H9 (cell line): ENCODE results near the gene MRC1. TPM values are rescaled to one million over a fixed set of nuclear protein-coding genes. Genes with fewer than 3 reads are reported as not detected.

Source experiments
- DNase-seq: peaks from one replicate; pipeline ENCODE4 v3.0.0-alpha.2; 2017
- H2AFZ ChIP-seq: one replicate; pipeline ENCODE4 v1.6.1; 2013; ENCODE audit warnings: mild to moderate bottlenecking, low read length, control low read depth, moderate library complexity
- H2AK5ac ChIP-seq: 2 replicates; pipeline ENCODE4 v1.6.1; 2013; ENCODE audit warnings: low read length, control low read depth, mixed read lengths; ENCODE audit not compliant: insufficient read length
- H2BK120ac ChIP-seq: one replicate; pipeline ENCODE4 v1.6.1; 2013; ENCODE audit warnings: low read depth, mild to moderate bottlenecking, low read length, control low read depth, inconsistent platforms; ENCODE audit not compliant: poor library complexity, severe bottlenecking
- H2BK12ac ChIP-seq: 2 replicates; pipeline ENCODE4 v1.6.1; 2013; ENCODE audit warnings: low read length, control low read depth, mixed read lengths, low read depth; ENCODE audit not compliant: insufficient read length
- H2BK15ac ChIP-seq: 2 replicates; pipeline ENCODE4 v1.6.1; 2013; ENCODE audit warnings: low read depth, low read length, control low read depth
- H2BK20ac ChIP-seq: one replicate; pipeline ENCODE4 v1.6.1; 2013; ENCODE audit warnings: low read depth, mild to moderate bottlenecking, low read length, control low read depth, inconsistent platforms; ENCODE audit not compliant: poor library complexity, severe bottlenecking
- H2BK5ac ChIP-seq: 2 replicates; pipeline ENCODE4 v1.6.1; 2013; ENCODE audit warnings: low read length, control low read depth, mixed read lengths; ENCODE audit not compliant: insufficient read length
- H3K14ac ChIP-seq: 2 replicates; pipeline ENCODE4 v1.6.1; 2013; ENCODE audit warnings: low read length, control low read depth; ENCODE audit not compliant: insufficient read depth
- H3K18ac ChIP-seq: 2 replicates; pipeline ENCODE4 v1.6.1; 2013; ENCODE audit warnings: low read depth, mild to moderate bottlenecking, mixed read lengths, low read length, control low read depth; ENCODE audit not compliant: insufficient read length
- H3K23ac ChIP-seq: 2 replicates; pipeline ENCODE4 v1.6.1; 2013; ENCODE audit warnings: low read length, control low read depth, mixed read lengths, low read depth; ENCODE audit not compliant: insufficient read length
- H3K23me2 ChIP-seq: 2 replicates; pipeline ENCODE4 v1.6.1; 2013; ENCODE audit warnings: low read depth, mild to moderate bottlenecking, mixed read lengths, low read length, control low read depth; ENCODE audit not compliant: insufficient read length, poor library complexity, severe bottlenecking
- H3K27ac ChIP-seq: 2 replicates; pipeline ENCODE4 v1.5.1; 2013; ENCODE audit warnings: low read length, control low read depth, mixed read lengths, low read depth; ENCODE audit not compliant: insufficient read length
- H3K27me3 ChIP-seq: 2 replicates; pipeline ENCODE4 v1.6.1; 2013; ENCODE audit warnings: low read length, control low read depth, inconsistent platforms; ENCODE audit not compliant: insufficient read depth
- H3K4ac ChIP-seq: 2 replicates; pipeline ENCODE4 v1.6.1; 2013; ENCODE audit warnings: low read depth, mild to moderate bottlenecking, control low read depth, inconsistent platforms, low read length, moderate library complexity
- H3K4me1 ChIP-seq: 2 replicates; pipeline ENCODE4 v1.6.1; 2013; ENCODE audit warnings: low read length, control low read depth, inconsistent platforms; ENCODE audit not compliant: insufficient read depth
- H3K4me2 ChIP-seq: 2 replicates; pipeline ENCODE4 v1.6.1; 2013; ENCODE audit warnings: low read length, control low read depth, mixed read lengths; ENCODE audit not compliant: insufficient read length, insufficient read depth
- H3K56ac ChIP-seq: 2 replicates; pipeline ENCODE4 v1.6.1; 2013; ENCODE audit warnings: low read depth, mild to moderate bottlenecking, mixed read lengths, low read length, control low read depth; ENCODE audit not compliant: insufficient read length
- H3K79me1 ChIP-seq: 2 replicates; pipeline ENCODE4 v1.6.1; 2013; ENCODE audit warnings: low read depth, mild to moderate bottlenecking, moderate library complexity, low read length, control low read depth, inconsistent platforms; ENCODE audit not compliant: insufficient read depth, poor library complexity, severe bottlenecking
- H3K79me2 ChIP-seq: 2 replicates; pipeline ENCODE4 v1.6.1; 2013; ENCODE audit warnings: low read length, control low read depth, inconsistent platforms; ENCODE audit not compliant: insufficient read depth
- H3K9ac ChIP-seq: 2 replicates; pipeline ENCODE4 v1.6.1; 2013; ENCODE audit warnings: low read length, control low read depth, mixed read lengths; ENCODE audit not compliant: insufficient read length; ENCODE audit errors: extremely low read depth
- H3K9me3 ChIP-seq: one replicate; pipeline ENCODE4 v1.6.1; 2013; ENCODE audit warnings: low read depth, low read length, inconsistent platforms; ENCODE audit not compliant: control insufficient read depth
- H3T11ph ChIP-seq: one replicate; pipeline ENCODE4 v1.6.1; 2013; ENCODE audit warnings: mild to moderate bottlenecking, low read length, control low read depth, inconsistent platforms
- H4K20me1 ChIP-seq: one replicate; pipeline ENCODE4 v1.6.1; 2013; ENCODE audit not compliant: control insufficient read depth, insufficient read length, insufficient read depth
- H4K5ac ChIP-seq: 2 replicates; pipeline ENCODE4 v1.6.1; 2013; ENCODE audit warnings: low read depth, mild to moderate bottlenecking, mixed read lengths, low read length, control low read depth; ENCODE audit not compliant: insufficient read length
- H4K8ac ChIP-seq: replicated peaks from 2 replicates; pipeline ENCODE4 v1.6.1; 2013; ENCODE audit warnings: low read length, control low read depth, mixed read lengths, low read depth; ENCODE audit not compliant: insufficient read length
- H4K91ac ChIP-seq: 2 replicates; pipeline ENCODE4 v1.6.1; 2013; ENCODE audit warnings: low read depth, mild to moderate bottlenecking, moderate library complexity, mixed read lengths, low read length, control low read depth; ENCODE audit not compliant: insufficient read length
- H3K27ac Mint-ChIP-seq, 3 experiments: 2 replicates in 2 of 3; 3 replicates in 1 of 3; pipeline ENCODE4 v1.8.0; 2020 to 2021; ENCODE audit warnings: mixed read lengths in 3 of 3, mild to moderate bottlenecking in 1 of 3, moderate library complexity in 1 of 3
- H3K27me3 Mint-ChIP-seq: 2 replicates; pipeline ENCODE4 v1.8.0; 2021; ENCODE audit warnings: low read depth, mild to moderate bottlenecking, moderate library complexity, mixed read lengths
- H3K36me3 Mint-ChIP-seq, 3 experiments: 2 replicates in 2 of 3; 3 replicates in 1 of 3; pipeline ENCODE4 v1.8.0; 2020 to 2021; ENCODE audit warnings: low read depth in 3 of 3, mixed read lengths in 3 of 3; ENCODE audit not compliant: insufficient read depth in 1 of 3
- H3K4me1 Mint-ChIP-seq, 2 experiments: 2 replicates each; pipeline ENCODE4 v1.8.0; 2020; ENCODE audit warnings: mixed read lengths in 2 of 2
- H3K4me3 Mint-ChIP-seq, 2 experiments: 2 replicates in 1 of 2; 3 replicates in 1 of 2; pipeline ENCODE4 v1.8.0; 2020 to 2021; ENCODE audit warnings: mild to moderate bottlenecking in 2 of 2, mixed read lengths in 2 of 2, moderate library complexity in 1 of 2
- H3K9me3 Mint-ChIP-seq, 2 experiments: 2 replicates in 1 of 2; 3 replicates in 1 of 2; pipeline ENCODE4 v1.8.0; 2020; ENCODE audit warnings: mild to moderate bottlenecking in 2 of 2, mixed read lengths in 2 of 2, moderate library complexity in 1 of 2
- CTCF ChIP-seq: fragments of 200-600 bp; sonication (generic); conservative IDR thresholded peaks from 3 replicates; pipeline ENCODE4 v1.8.0; 2021; ENCODE audit warnings: antibody characterized with exemption, mild to moderate bottlenecking
- WGBS: extraction: QIAGEN DNeasy Blood & Tissue Kit; methylation state at CpG from one replicate; pipeline ENCODE4 v1.1.7; 2013; ENCODE audit warnings: missing lambda C conversion rate, low lambda C conversion rate, mixed read lengths; ENCODE audit not compliant: insufficient read length; ENCODE audit errors: extremely low coverage; 5-methylcytosine and 5-hydroxymethylcytosine counted together
- total RNA-seq: library from RNA; stranded (reverse); gene quantifications from 2 replicates; pipeline ENCODE4 v1.2.1, GENCODE V29; 2021

MRC1 gene
- total RNA-seq, 1 experiment from 2014 or later, result not detected

- Mint-ChIP-seq H3K4me1 (no peaks in the 10 kb centered on the region), H3K27ac (no peak overlapping the region), H3K27me3 (no peaks in the 10 kb centered on the region), H3K36me3 (peaks cover 0 to 10% (median 4%) of the 10 kb centered on the region in 3 experiments; a peak in 2 of 7 replicates), H3K4me3 (no peak overlapping the region), H3K9me3 (peaks cover 4 to 8% of the 10 kb centered on the region in 2 experiments; a peak in 3 of 5 replicates)
- WGBS, result no CpG with 5 or more reads among the region's 17 CpGs
- no peak for DNase-seq
- Histone ChIP-seq H3K79me2 (no peaks in the 10 kb centered on the region), H2BK15ac (no peak overlapping the region), H2BK20ac (no peak overlapping the region), H3K18ac (no peak overlapping the region), H3K14ac (no peak overlapping the region), H3K23me2 (no peaks in the 10 kb centered on the region), H4K5ac (no peak overlapping the region), H3K4ac (no peak overlapping the region), H3K27me3 (no peaks in the 10 kb centered on the region), H3K9ac (no peak overlapping the region), H4K20me1 (no peaks in the 10 kb centered on the region), H2BK12ac (no peak overlapping the region), H3K9me3 (no peaks in the 10 kb centered on the region), H3K4me1 (no peaks in the 10 kb centered on the region), H3K56ac (no peak overlapping the region), H4K91ac (no peak overlapping the region), H2AK5ac (no peak overlapping the region), H3K23ac (no peak overlapping the region), H2BK120ac (no peak overlapping the region), H2AFZ (no peak overlapping the region), H4K8ac (no peak overlapping the region), H3K27ac (no peak overlapping the region), H3K79me1 (no peaks in the 10 kb centered on the region), H2BK5ac (no peak overlapping the region), H3T11ph (no peak overlapping the region), H3K4me2 (no peak overlapping the region)
- no peak for TF ChIP-seq CTCF
Observed at GRCh38 chr10:17795813-17796594, 13.1 kb upstream of the MRC1 start.
